H1 (cell line): Measurements from ENCODE around the gene ARHGEF7. TPM values are rescaled to one million over a fixed set of nuclear protein-coding genes. Genes with fewer than 3 reads are reported as not detected.

ENCODE experiments used
- CTCF ChIA-PET: fragments of 300-600 bp; sonication (Branson Sonifier 250); formaldehyde crosslinking; loops from one replicate; lab custom pipeline; 2021; ENCODE audit not compliant: partially characterized antibody; lab: Charles Lee
- POLR2A ChIA-PET: fragments of 300-600 bp; sonication (Branson Sonifier 250); formaldehyde crosslinking; loops from one replicate; lab custom pipeline; 2021; ENCODE audit warnings: inconsistent platforms; ENCODE audit not compliant: partially characterized antibody; lab: Charles Lee
- DNase-seq, 2 experiments: peaks; one replicate each; pipeline versions ENCODE4 v3.0.0 to v3.0.0-alpha.2; 2010 to 2022; ENCODE audit warnings: low spot score in 2 of 2, low read depth in 1 of 2, mixed read lengths in 1 of 2
- FAIRE-seq: peaks from 2 replicates; lab custom pipeline; 2011; peaks lifted over from hg19 to GRCh38; lab: Jason Lieb, UNC
- H2AFZ ChIP-seq: 2 replicates; pipeline ENCODE4 v1.8.1; 2012; ENCODE audit warnings: low read length, inconsistent platforms
- H2AK5ac ChIP-seq: 2 replicates; pipeline ENCODE4 v1.6.1; 2013; ENCODE audit warnings: low read depth, low read length
- H2BK120ac ChIP-seq: replicated peaks from 2 replicates; pipeline ENCODE3; 2013; ENCODE audit warnings: low read depth, low read length, inconsistent platforms
- H2BK12ac ChIP-seq: 2 replicates; pipeline ENCODE4 v1.6.1; 2013; ENCODE audit warnings: low read depth, low read length
- H2BK15ac ChIP-seq: 2 replicates; pipeline ENCODE4 v1.6.1; 2013; ENCODE audit warnings: low read length
- H2BK20ac ChIP-seq: 2 replicates; pipeline ENCODE4 v1.6.1; 2013; ENCODE audit warnings: low read length
- H2BK5ac ChIP-seq: 2 replicates; pipeline ENCODE4 v1.6.1; 2013; ENCODE audit warnings: low read depth, low read length
- H3K14ac ChIP-seq: 2 replicates; pipeline ENCODE4 v1.6.1; 2013; ENCODE audit warnings: inconsistent platforms; ENCODE audit not compliant: insufficient read length
- H3K18ac ChIP-seq: 2 replicates; pipeline ENCODE4 v1.6.1; 2013; ENCODE audit warnings: low read length; ENCODE audit errors: extremely low read depth
- H3K23ac ChIP-seq: 2 replicates; pipeline ENCODE4 v1.6.1; 2013; ENCODE audit warnings: inconsistent platforms; ENCODE audit not compliant: insufficient read length
- H3K23me2 ChIP-seq: 2 replicates; pipeline ENCODE4 v1.6.1; 2013; ENCODE audit warnings: low read depth, low read length
- H3K27ac ChIP-seq: 2 replicates; pipeline ENCODE4 v1.6.1; 2011; ENCODE audit warnings: low read depth, low read length, inconsistent platforms
- H3K27me3 ChIP-seq, 4 experiments: replicated peaks in 1 of 4; 1 replicate in 1 of 4; 2 replicates in 3 of 4; pipeline versions ENCODE4 v1.6.1 to v1.8.1; 2011 to 2013; ENCODE audit warnings: low read length in 3 of 4, mild to moderate bottlenecking in 3 of 4, inconsistent platforms in 2 of 4, mixed read lengths in 2 of 4, moderate library complexity in 1 of 4; ENCODE audit not compliant: control insufficient read depth in 3 of 4, insufficient read depth in 3 of 4; ENCODE audit errors: extremely low read depth in 1 of 4
- H3K36me3 ChIP-seq, 4 experiments: 2 replicates each; pipeline versions ENCODE4 v1.6.1 to v1.8.1; 2011 to 2013; ENCODE audit warnings: mild to moderate bottlenecking in 4 of 4, low read length in 3 of 4, moderate library complexity in 2 of 4, control low read depth in 1 of 4, inconsistent platforms in 1 of 4; ENCODE audit not compliant: insufficient read depth in 4 of 4, control insufficient read depth in 2 of 4
- H3K4ac ChIP-seq: replicated peaks from 2 replicates; pipeline ENCODE3; 2013; ENCODE audit warnings: low read length, low read depth, mixed read lengths, inconsistent platforms; ENCODE audit not compliant: insufficient read length
- H3K4me1 ChIP-seq, 4 experiments: replicated peaks in 1 of 4; 1 replicate in 1 of 4; 2 replicates in 3 of 4; pipeline versions ENCODE4 v1.6.1 to v1.8.1; 2011 to 2013; ENCODE audit warnings: low read length in 3 of 4, inconsistent platforms in 2 of 4, mixed read lengths in 1 of 4; ENCODE audit not compliant: insufficient read depth in 4 of 4, control insufficient read depth in 3 of 4
- H3K4me2 ChIP-seq, 2 experiments: 2 replicates each; pipeline versions ENCODE4 v1.6.1 to v1.8.1; 2011 to 2013; ENCODE audit warnings: low read depth in 2 of 2, low read length in 2 of 2, control low read depth in 1 of 2, inconsistent platforms in 1 of 2, mild to moderate bottlenecking in 1 of 2; ENCODE audit not compliant: insufficient read depth in 1 of 2
- H3K4me3 ChIP-seq, 4 experiments: fragments of 200-600, 300-600 bp in 1 of 4; sonication (generic), shearing (Covaris generic), sonication (Bioruptor Twin) in 1 of 4; 2 replicates each; pipeline versions ENCODE4 v1.5.1 to v1.8.1; 2011 to 2016; ENCODE audit warnings: low read length in 4 of 4, low read depth in 3 of 4, control low read depth in 2 of 4, inconsistent platforms in 2 of 4, mild to moderate bottlenecking in 2 of 4, mixed read lengths in 1 of 4, moderate library complexity in 1 of 4; ENCODE audit not compliant: insufficient read depth in 2 of 4; ENCODE audit errors: extremely low read depth in 1 of 4
- H3K56ac ChIP-seq: replicated peaks from 2 replicates; pipeline ENCODE3; 2013; ENCODE audit warnings: low read depth, mild to moderate bottlenecking, mixed read lengths, low read length, inconsistent platforms; ENCODE audit not compliant: insufficient read length
- H3K79me1 ChIP-seq: 2 replicates; pipeline ENCODE4 v1.6.1; 2013; ENCODE audit warnings: low read depth, low read length, control low read depth
- H3K79me2 ChIP-seq, 2 experiments: 2 replicates each; pipeline versions ENCODE4 v1.6.1 to v1.8.1; 2012 to 2013; ENCODE audit warnings: low read length in 2 of 2, mild to moderate bottlenecking in 2 of 2, inconsistent platforms in 1 of 2; ENCODE audit not compliant: insufficient read depth in 2 of 2, control insufficient read depth in 1 of 2
- H3K9ac ChIP-seq, 4 experiments: replicated peaks in 1 of 4; 1 replicate in 1 of 4; 2 replicates in 3 of 4; pipeline versions ENCODE4 v1.6.1 to v1.8.1; 2011 to 2013; ENCODE audit warnings: low read depth in 3 of 4, low read length in 3 of 4, control low read depth in 2 of 4, mild to moderate bottlenecking in 2 of 4, moderate library complexity in 2 of 4, inconsistent platforms in 1 of 4; ENCODE audit errors: extremely low read depth in 1 of 4
- H3K9me3 ChIP-seq, 2 experiments: 2 replicates each; pipeline versions ENCODE4 v1.6.1 to v1.8.1; 2012 to 2013; ENCODE audit warnings: mild to moderate bottlenecking in 2 of 2, moderate library complexity in 2 of 2, control low read depth in 1 of 2, inconsistent platforms in 1 of 2, low read depth in 1 of 2, low read length in 1 of 2, mixed read lengths in 1 of 2; ENCODE audit not compliant: insufficient read depth in 2 of 2
- H4K20me1 ChIP-seq, 2 experiments: replicated peaks in 1 of 2; 2 replicates each; pipeline versions ENCODE3 to v1.8.1; 2011 to 2013; ENCODE audit warnings: inconsistent platforms in 2 of 2, low read length in 2 of 2, mild to moderate bottlenecking in 1 of 2; ENCODE audit not compliant: insufficient read depth in 2 of 2, control insufficient read depth in 1 of 2
- H4K5ac ChIP-seq: 2 replicates; pipeline ENCODE4 v1.6.1; 2013; ENCODE audit warnings: low read length, low read depth, mixed read lengths, inconsistent platforms; ENCODE audit not compliant: insufficient read length
- H4K8ac ChIP-seq: 2 replicates; pipeline ENCODE4 v1.8.0; 2013; ENCODE audit warnings: mild to moderate bottlenecking, moderate library complexity, low read length, inconsistent platforms; ENCODE audit not compliant: insufficient read depth; ENCODE audit errors: extremely low read depth
- H4K91ac ChIP-seq: replicated peaks from 2 replicates; pipeline ENCODE3; 2013; ENCODE audit warnings: low read length, mixed read lengths, inconsistent platforms; ENCODE audit not compliant: insufficient read length
- BCL11A ChIP-seq, 2 experiments: IDR thresholded peaks; one replicate each; pipeline ENCODE4 v1.6.1; 2011; ENCODE audit warnings: low read depth in 2 of 2, low read length in 2 of 2, mild to moderate bottlenecking in 2 of 2
- EP300 ChIP-seq, 2 experiments: IDR thresholded peaks; 1 replicate in 1 of 2; 2 replicates in 1 of 2; pipeline ENCODE4 v1.6.1; 2011 to 2012; ENCODE audit warnings: low read depth in 2 of 2, low read length in 2 of 2, mild to moderate bottlenecking in 2 of 2, borderline replicate concordance in 1 of 2, inconsistent platforms in 1 of 2, moderate library complexity in 1 of 2
- HDAC2 ChIP-seq, 2 experiments: fragments of 300-600 bp in 1 of 2; sonication (generic) in 1 of 2; IDR thresholded peaks; 2 replicates each; pipeline ENCODE4 v1.6.1; 2011 to 2012; ENCODE audit warnings: low read depth in 2 of 2, low read length in 2 of 2, mild to moderate bottlenecking in 2 of 2, moderate library complexity in 2 of 2, borderline replicate concordance in 1 of 2, inconsistent platforms in 1 of 2
- JUN ChIP-seq: IDR thresholded peaks from 2 replicates; pipeline ENCODE4 v1.6.1; 2011; ENCODE audit warnings: low read depth, mild to moderate bottlenecking, improper control_type of control experiment, low read length
- RAD21 ChIP-seq, 2 experiments: IDR thresholded peaks in 1 of 2; conservative IDR thresholded peaks in 1 of 2; 2 replicates each; pipeline ENCODE4 v1.6.1; 2011; ENCODE audit warnings: low read depth in 2 of 2, low read length in 2 of 2, improper control_type of control experiment in 1 of 2, inconsistent platforms in 1 of 2, mild to moderate bottlenecking in 1 of 2, moderate library complexity in 1 of 2
- WGBS, 2 experiments: shearing (Covaris generic) in 1 of 2; methylation state at CpG; one replicate each; pipeline versions ENCODE4 v1.1.6 to v1.1.7; 2013 to 2015; ENCODE audit warnings: low lambda C conversion rate in 2 of 2, mixed read lengths in 2 of 2, inconsistent platforms in 1 of 2, low coverage in 1 of 2, missing lambda C conversion rate in 1 of 2; ENCODE audit not compliant: insufficient replicate concordance in 2 of 2, insufficient coverage in 1 of 2, insufficient read length in 1 of 2; ENCODE audit errors: extremely low coverage in 1 of 2, missing lambda C conversion rate in 1 of 2; 5-methylcytosine and 5-hydroxymethylcytosine counted together
- polyA plus RNA-seq, 7 experiments: library from polyadenylated mRNA; depleted of rRNA in 3 of 7; stranded (reverse) in 5 of 7; unstranded in 2 of 7; fragments of >200 nt in 5 of 7; fragments of 200-250 nt in 2 of 7; gene quantifications; 1 replicate in 5 of 7; 2 replicates in 1 of 7; 4 replicates in 1 of 7; pipeline versions ENCODE4 v1.2.1 to v1.2.3, GENCODE V29; 2011 to 2013; ENCODE audit warnings: missing spikeins in 2 of 7, mixed read lengths in 2 of 7
- total RNA-seq: library from RNA; stranded (reverse); fragmentation: NEBNext Ultra II Directional; extraction: Animal tissue kit (Norgen Biotek cat#: 25700); gene quantifications from 2 replicates; pipeline ENCODE4 v1.2.1, GENCODE V29; 2021

Gene ARHGEF7
- total and polyA plus RNA-seq, 2 of the 8 experiments (the other 6 are each of a cell fraction or from before 2014, with no cell fraction given): 26.2 to 56.5 TPM

- FAIRE-seq (no peak), DNase-seq (no peak)
- Histone ChIP-seq H4K20me1 (peaks cover 11 to 41% of the 10 kb centered on the region in 2 experiments), H2BK5ac (no peak overlapping the region), H3K4me1 (peaks cover 0 to 6% (median 0%) of the 10 kb centered on the region in 4 experiments; a peak in 3 of 7 replicates), H3K4me3 (no peak overlapping the region), H3K27ac (no peak overlapping the region), H3K14ac (no peak overlapping the region), H3K4ac (no peak overlapping the region), H4K5ac (no peak overlapping the region), H3K56ac (no peak overlapping the region), H3K23ac (no peak overlapping the region), H3K4me2 (no peak overlapping the region), H3K27me3 (no peaks in the 10 kb centered on the region), H2BK12ac (no peak overlapping the region), H2AK5ac (no peak overlapping the region), H3K79me1 (peaks cover 38% of the 10 kb centered on the region), H3K36me3 (peaks cover 0 to 3% (median 0%) of the 10 kb centered on the region in 4 experiments; a peak in 2 of 8 replicates), H4K91ac (no peak overlapping the region), H3K9me3 (no peaks in the 10 kb centered on the region), H2BK20ac (no peak overlapping the region), H4K8ac (no peak overlapping the region), H3K9ac (no peak overlapping the region), H3K79me2 (peaks cover 10 to 100% of the 10 kb centered on the region in 2 experiments), H2AFZ (no peak overlapping the region), H2BK120ac (no peak overlapping the region), H3K18ac (no peak overlapping the region; the same call in 1 of the 2 replicates), H2BK15ac (no peak overlapping the region), H3K23me2 (no peaks in the 10 kb centered on the region)
- ChIA-PET CTCF (interaction anchor here (0.6 to 1.2 kb wide), 5 partner anchors 11 to 257 kb away, joined by 3 read pairs; no protein-coding TSS in a partner anchor), POLR2A (no interaction called here)
- TF ChIP-seq EP300 (IDR thresholded peaks at IDR 0.05; ENCODE audit: borderline replicate concordance in 1 of 2, low read depth in 2 of 2, low read length in 2 of 2) (no peak), BCL11A (IDR thresholded peaks at IDR 0.05; ENCODE audit: low read depth in 2 of 2, low read length in 2 of 2) (no peak), HDAC2 (IDR thresholded peaks at IDR 0.05; ENCODE audit: borderline replicate concordance in 1 of 2, low read depth in 2 of 2, low read length in 2 of 2) (no peak), RAD21 (IDR thresholded peaks at IDR 0.05 in 1 of 2, conservative IDR thresholded peaks at IDR 0.05 in 1 of 2; ENCODE audit: low read depth in 2 of 2, low read length in 2 of 2) (no peak), JUN (no peak)
- 91% methylated on average over 3 of the region's 3 CpGs; no CpG with 5 or more reads in 1 of the 2 experiments for whole genome bisulfite sequencing, 2 experiments
These were observed 56.0 kb downstream of the ARHGEF7 start for GRCh38 chr13:111171112-111171511.
